Measurements from ENCODE around the gene LIMS2.
A peak's percentile ranks its signal among the peaks of the same experiment; 100 is the strongest.

The LIMS2 gene

DNA sequence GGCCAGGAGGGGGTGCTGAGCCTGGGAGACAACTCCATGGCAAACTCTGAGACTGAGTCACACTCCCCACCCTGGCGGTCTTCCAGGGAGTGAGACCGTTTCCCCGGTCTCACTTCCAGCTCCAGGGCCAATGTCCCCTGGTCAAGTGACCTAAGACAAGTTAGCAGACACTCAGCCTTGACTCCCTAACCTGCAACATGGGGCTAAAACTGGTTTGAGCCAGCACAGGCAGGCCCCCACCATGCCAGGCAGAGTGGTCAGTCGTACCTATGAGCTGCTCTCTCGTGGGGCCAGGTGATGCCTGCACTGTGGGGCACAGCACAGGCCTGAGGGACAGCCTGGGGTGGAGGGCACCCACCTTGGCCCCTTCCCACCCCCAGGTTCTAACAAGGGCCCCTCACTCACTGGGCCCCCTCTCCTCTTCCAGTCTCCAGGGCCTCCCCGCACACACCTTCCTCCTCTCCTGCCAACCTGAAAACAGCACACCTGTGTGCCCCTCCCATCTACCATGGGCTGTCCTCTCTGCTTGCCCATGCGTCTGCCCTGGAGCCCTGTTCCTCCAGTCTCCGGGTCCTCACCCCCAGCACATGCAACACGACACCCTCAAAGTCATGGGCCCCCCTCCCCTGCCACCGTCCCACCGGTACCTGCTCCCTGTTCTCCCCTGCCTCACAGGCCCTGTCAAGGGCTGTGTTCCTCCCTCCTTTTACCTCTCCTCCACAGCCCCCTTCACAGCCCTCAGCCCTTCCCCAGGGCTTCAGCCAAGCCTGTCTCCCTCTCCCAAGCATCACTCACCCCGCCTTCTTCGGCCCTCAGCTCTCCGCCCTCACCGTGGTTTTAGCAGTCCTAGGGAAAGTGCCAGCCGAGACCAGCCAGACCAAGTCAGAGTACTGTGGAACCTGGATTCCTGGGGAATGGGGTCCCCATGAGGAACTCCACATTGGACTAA is 27.8 kb downstream of the LIMS2 start:
- no peak for DNase-seq (ENCODE audit: low read depth in 2 of 3, low spot score in 1 of 3)

DNA sequence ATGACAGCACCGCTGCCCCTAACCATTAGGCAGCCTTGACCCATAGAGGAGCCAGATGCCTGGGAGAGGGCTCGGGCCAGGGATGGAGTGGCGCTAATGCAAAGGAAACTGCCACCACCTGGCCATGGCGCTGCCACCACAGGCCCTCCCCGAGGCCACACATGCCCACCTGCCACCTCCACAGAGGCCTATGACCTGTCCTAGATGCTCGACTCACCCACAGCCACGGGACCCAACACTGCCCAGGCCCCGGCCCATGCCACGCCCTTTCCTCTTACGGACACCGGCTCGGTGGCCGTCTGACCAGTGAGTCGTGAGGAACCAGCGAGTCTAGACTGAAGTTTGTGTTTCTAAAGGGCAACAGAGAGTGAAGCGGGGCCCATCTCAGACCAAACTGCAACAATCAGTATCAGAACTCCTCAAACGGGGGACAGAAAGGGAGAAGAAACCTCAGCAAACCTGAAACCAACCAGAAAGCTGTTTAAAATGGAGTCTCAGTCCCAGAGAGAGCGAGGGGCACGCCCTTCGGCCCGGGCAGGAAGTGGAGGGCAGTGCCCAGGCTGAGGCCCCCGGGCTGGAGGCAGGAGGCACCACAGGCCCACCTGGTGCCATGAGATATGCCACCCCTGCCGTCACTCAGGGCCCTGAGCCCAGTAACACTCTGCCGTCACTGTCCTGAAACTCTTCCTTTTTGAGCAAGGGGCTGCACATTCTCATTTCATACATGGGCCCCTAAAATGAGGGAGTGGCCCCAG is 28.7 kb downstream of the LIMS2 start:
- DNase-seq (ENCODE audit: low read depth in 2 of 3, low spot score in 1 of 3) = no peak

DNA sequence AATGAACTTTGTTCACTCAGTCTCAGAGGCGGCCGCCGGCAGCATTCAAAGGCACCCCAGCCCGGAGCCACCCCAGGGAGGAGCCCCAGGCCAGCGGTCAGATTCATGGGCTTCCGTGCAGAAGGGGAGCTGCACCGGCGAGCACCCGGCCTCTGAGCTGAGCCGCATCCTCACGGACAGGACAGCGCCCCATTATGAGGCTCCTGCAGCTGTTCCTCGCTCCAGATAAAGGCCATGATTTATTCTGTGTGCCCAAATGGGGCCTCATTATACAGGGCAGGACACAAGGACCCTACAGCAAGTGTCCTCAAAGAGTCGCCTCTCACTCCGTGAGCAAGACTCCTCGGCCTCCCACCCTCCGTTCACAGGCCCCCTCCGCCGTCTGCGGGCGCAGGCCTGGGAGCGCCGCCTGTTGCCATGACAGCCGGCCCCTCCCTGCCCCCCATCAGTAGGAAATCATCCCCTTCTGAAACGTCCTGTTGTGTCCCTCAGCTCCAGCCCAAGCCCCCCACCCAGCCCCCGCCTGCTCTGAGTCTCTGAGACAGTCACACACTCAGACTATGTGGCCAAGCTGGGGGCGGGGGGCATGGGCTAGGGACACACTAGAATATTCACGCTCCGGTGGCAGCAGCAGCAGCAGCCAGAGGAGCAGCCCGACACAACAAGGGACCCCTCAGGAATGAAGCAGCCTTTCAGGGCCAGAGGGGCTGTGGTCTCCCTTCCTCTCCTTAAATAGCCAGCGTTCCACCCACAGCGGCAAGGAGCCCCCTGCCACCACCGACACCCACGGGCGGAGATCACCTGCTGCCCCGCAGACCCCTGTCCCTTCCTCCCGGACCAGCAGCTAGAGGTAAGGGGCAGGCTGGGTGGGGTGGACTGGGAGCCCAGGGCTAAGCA is 29.7 kb downstream of the LIMS2 start, which contains the start of gene GPR17:
Gene GPR17, plus strand, starts transcription at position 759 of the 897 bp plus-strand sequence. CDS start 4,583 bp downstream, outside the sequence.
- no peak for DNase-seq (ENCODE audit: low read depth in 2 of 3, low spot score in 1 of 3)

GRCh38 chr2:127645026-127645394 is 30.3 kb downstream of the LIMS2 start:
- no peak for DNase-seq (ENCODE audit: low read depth in 2 of 3, low spot score in 1 of 3)

DNA sequence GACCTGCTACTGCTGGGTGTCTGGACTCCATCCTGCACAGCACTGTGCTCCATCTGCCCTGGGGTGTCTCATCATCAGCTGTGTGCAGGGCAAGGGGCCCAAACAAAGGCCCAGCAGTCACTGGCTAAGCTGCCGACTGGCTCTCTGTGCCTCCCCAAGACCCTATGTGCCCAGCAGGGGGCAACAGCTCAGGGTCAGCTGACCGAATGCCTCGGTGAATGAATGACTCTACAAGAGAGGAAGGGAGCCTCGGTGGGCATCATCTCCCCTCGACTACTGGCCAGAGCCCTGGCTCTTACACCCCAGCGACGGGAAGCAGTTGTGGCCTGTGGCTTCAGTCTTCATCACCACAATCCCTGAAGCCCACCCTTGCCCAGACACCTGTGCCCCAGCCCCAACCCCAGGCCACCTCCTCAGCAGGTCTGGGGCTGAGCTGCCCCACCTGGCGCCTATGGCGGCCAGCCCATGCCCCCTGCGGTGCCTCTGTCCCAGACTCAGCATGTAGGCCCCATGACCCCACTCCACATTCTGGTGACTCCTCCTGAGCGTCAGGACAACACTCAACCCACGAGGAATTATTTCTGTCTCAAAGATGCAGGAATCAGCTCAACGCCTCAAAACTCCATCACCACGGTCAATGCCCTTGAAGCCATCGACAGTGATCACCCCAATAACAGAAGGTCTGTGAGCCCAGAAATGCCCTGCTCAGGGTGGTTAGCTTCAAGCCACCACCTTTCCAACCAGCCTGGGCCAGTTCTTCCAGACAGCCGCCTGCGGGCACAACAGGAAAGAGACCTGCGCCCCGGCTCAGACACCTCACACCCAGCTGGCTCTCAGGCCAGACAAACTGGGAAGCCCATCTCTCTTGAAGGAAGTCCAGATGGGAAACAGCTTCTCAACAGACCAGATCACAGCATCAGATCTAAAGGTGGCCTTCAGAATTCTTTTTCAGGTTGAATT is 31.0 kb downstream of the LIMS2 start:
- no peak for DNase-seq (ENCODE audit: low read depth in 2 of 3, low spot score in 1 of 3)

DNA sequence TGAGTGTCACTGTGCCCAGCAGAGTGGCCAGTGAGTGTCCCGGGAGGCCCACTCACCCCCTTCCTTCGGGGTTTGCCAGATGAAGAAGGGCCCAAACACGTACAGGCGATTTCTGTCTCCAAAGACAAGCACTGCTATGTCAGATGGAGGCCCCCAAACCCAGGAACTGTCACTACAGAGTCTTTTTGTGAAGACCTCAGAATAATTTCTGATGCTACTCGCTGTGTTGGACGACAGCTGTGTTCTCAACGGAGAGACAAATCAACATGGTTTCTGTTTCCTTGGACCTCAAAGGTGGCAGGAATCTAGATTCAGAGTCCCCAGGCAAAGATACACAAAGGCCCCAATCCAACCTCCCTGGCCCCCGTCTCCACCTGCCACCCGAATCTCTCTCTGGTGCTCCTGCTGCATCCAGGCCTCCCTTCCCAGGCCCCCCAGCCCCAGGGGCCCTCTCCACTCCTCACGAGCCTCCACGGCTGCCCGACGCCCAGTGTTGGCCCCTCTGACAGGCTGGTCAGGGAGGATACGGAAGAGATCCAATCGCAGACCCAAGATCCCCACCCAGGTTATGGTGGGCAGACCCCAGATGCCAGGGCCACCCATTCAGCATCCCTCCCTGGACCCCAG is 31.8 kb downstream of the LIMS2 start:
- DNase-seq (ENCODE audit: low read depth in 2 of 3, low spot score in 1 of 3) = no peak

DNA sequence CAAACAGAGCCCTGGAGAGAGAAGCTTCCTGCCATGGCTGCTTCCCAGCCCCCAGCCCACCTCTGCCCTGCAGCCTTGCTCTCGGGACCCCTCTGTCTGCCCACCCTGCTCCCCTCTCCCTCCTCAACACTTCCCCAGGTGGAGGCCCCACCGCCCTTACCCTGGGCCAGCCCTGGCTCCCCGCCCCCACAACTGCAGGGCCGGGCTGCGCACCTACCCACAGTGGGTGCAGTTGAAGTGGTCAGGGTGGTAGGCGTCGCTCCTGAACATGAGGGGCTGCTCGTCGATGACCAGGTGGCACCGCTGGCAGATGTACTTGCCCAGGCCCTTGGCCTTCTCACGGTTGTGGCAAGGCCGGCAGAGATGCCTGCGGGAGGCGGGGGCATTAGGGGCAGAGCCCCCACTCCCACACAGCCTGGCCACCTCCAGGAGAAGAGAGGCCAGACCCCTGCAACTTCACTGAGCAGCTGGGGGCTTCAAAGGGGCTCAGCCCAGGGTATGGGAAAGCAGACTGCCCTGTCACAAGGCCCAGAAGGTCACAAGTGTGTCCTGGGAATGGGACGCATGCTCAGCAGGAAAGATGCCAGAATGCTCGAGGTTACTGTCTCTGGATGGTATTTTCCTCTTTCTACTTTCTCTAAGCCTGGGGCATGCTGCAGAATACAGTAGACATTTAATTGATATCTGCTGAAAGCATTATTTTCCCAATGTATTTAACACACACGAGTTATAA is 32.5 kb downstream of the LIMS2 start:
- no peak for DNase-seq (ENCODE audit: low read depth in 2 of 3, low spot score in 1 of 3)

DNA sequence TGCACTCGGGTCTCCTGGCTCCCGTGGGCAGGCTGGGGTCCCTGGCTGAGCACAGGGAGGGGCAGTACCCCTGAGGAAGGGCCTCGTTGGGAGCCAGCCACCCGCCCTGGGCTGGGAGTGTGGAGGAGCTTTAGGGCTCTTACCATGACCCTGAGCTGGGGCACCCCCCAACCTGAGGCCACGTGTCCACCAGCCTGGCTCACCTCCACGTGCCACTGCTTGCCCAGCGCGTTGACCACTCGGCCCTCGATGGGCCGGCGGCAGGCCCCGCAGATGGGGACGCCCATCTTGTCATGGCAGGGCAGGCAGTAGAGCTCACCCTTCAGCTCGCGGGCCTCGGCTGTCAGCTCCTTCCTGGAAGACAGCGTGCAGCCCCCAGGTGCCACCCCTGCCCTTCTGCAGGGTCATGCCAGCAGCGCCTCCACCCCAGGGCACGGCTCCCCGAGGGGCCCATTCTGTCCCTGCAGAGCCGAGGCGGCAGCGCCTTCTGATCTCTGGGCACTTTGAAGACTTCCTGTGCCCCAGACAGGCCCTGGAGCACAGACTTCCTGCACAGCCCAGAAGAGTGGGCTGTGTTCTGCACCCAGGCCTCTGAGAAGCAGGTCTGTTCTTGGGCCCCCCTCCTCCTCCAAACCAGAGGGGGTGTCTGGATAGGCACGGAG is 33.4 kb downstream of the LIMS2 start:
- no peak for DNase-seq (ENCODE audit: low read depth in 2 of 3, low spot score in 1 of 3)

- no peak for DNase-seq (ENCODE audit: low read depth in 2 of 3, low spot score in 1 of 3)
These were observed 34.2 kb downstream of the LIMS2 start for GRCh38 chr2:127641133-127641532.

DNA sequence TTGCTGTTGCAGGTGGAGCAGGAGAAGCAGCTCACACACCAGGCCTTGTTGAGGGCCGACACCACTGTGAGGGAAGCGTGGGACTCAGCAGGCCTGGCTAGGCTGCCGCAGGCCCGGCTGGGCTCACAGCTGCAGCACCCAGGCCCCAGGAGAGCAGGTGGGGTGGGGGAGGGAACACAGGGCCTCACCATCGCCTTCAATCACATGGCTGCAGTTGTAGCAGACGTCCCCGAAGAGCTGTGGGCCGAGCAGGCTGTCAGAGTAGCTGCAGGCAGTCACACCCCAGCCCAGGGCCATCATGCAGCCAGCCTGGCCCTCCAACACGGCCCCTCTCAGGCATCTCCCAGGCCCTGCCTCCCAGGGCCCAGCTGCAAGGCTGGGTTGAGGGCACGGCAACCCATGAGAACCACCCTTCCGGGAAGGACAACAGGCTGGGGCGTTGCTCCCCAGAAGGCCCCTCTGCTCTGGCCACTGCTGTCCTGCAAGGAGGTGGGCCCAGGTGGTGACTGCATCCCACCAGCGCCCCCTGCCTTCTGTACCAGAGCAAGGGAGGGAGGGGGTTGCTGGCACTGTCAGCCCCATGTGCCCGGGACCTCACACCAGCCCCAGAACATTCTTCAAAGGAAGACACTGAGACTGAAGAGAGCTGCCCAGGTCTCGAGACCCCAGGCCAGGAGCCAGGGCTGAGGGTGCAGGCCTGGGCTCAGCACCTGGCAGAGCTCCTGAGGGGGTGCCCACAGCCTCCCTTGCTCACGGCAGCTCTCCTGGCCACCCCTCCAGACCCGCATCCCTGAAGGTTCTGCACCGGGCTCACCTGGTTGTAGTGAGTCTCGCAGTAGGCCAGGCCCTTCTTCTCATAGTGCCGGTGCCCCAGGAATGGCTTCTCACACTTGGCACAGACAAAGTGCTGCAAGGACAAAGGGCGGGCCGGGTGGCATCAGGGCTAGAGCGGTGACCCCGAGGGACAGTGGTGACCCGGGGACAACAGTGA is 35.0 kb downstream of the LIMS2 start:
- peak in 2 of 3 donors; percentile 26 to 29 for DNase-seq (ENCODE audit: low read depth in 2 of 3, low spot score in 1 of 3)

GRCh38 chr2:127639111-127639474 is 36.2 kb downstream of the LIMS2 start:
- no peak for DNase-seq (ENCODE audit: low read depth in 2 of 3, low spot score in 1 of 3)

GRCh38 chr2:127638361-127639110 is 36.8 kb downstream of the LIMS2 start:
- no peak for DNase-seq (ENCODE audit: low read depth in 2 of 3, low spot score in 1 of 3)

GRCh38 chr2:127637725-127638252 is 37.5 kb downstream of the LIMS2 start:
- no peak for DNase-seq (ENCODE audit: low read depth in 2 of 3, low spot score in 1 of 3)

DNA sequence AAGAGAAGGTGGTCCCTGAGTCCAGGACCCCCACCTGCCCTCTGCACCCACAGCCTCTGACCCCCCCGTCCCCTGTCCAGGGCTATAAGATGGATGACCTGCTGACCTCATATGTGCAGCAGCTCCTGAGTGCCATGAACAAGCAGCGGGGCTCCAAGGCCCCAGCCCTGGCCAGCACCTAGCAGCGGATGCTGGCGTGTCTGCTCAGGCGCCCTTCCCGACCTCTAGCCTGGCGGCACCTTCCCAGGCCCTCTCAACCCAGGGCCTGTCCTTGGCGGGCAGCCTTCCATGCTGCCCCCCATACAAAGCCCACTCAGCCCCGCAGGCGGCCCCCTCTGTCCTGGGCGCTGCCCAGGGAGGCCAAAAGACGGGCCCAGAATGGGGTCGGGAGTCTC is 38.1 kb downstream of the LIMS2 start:
- no peak for DNase-seq (ENCODE audit: low read depth in 2 of 3, low spot score in 1 of 3)

DNA sequence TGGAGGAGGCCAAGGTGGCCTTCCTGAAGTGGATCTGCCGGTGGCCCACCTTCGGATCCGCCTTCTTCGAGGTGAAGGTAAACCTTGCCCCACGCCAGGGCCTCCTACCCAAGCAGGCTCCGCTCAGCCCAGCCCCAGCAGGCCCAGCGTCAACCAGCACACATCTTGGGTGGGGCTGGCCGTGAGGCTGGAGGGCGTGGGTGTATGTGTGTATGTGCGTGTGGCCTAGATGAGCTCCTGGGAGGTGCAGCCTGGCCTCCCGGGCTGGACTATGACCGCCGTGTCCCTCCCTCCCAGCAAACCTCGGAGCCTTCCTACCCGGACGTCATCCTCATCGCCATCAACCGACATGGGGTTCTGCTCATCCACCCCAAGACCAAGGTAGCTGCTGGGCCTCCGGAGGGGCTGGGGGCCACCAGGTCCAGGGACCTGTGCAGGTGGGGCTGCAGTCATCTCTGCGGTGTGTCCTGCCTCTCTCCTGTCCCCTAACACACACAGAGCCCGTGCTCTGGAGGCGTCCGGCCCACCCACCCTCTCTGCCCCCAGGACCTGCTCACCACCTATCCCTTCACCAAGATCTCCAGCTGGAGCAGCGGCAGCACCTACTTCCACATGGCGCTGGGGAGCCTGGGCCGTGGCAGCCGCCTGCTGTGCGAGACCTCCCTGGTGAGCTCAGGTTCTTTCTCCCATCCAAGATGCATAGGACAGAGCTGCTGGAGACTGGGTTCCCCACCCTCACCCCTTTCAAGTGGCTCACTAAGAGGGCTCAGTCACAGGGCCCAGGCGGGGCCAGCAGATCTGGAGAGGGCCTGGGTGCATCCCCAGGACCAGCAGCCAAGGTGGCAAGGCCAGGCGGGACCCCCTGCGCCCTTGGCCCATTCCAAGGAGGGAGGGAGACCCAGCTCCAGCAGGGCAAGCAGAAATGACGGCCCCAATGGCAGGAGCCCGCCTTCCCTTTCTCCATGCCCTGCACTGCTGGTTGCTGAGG is 38.8 kb downstream of the LIMS2 start:
- no peak for DNase-seq (ENCODE audit: low read depth in 2 of 3, low spot score in 1 of 3)
